ENCODE measurements around the gene SLC17A3.

The SLC17A3 gene

DNA sequence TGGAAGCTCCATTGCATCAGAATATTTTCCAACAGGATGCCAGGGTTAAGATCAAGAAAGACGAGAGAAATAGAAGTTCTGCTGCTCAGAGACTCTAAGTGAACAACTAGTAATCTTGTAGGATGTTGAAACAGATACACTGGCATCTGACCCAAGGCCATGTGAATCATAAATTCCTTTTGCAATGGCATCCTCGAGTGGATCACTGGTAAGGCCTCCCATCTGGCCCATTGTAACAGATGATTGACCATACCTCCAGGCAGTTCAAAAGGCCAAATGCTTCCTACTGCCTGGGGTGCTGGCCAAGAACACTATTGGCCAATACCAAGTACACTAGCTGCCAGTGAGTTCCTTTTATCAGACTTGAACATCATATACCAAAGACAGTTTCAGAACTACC, 9.9 kb upstream of the SLC17A3 start:
- Histone ChIP-seq H3K27me3 (ENCODE audit: insufficient read depth, low read length, poor library complexity) (peaks cover 5% of the 10 kb centered on the region), H3K79me2 (ENCODE audit: insufficient read depth, low read length) (no peaks in the 10 kb centered on the region), H4K20me1 (ENCODE audit: insufficient read depth, low read length) (no peaks in the 10 kb centered on the region), H3K9ac (ENCODE audit: low read depth, low read length) (no peak overlapping the region), H3K4me1 (ENCODE audit: insufficient read depth, low read length) (no peaks in the 10 kb centered on the region), H3K9me3 (ENCODE audit: insufficient read depth, low read length, severe bottlenecking) (no peaks in the 10 kb centered on the region), H3K4me3 (ENCODE audit: low read depth in 1 of 2, low read length in 2 of 2) (no peak overlapping the region), H3K36me3 (ENCODE audit: insufficient read depth, low read length) (no peaks in the 10 kb centered on the region), H3K4me2 (ENCODE audit: insufficient read depth, low read length) (no peak overlapping the region), H2AFZ (ENCODE audit: low read depth, low read length) (no peak overlapping the region), H3K27ac (ENCODE audit: low read length) (no peak overlapping the region)
- no peak for TF ChIP-seq EZH2 (IDR thresholded peaks at IDR 0.05; ENCODE audit: borderline replicate concordance, low read depth, low read length, severe bottlenecking)
- no peak for ATAC-seq (ENCODE audit: insufficient read depth, low read depth)
- no peak for DNase-seq

- Histone ChIP-seq H3K4me2 (ENCODE audit: insufficient read depth, low read length) (no peak overlapping the region), H3K9ac (ENCODE audit: low read depth, low read length) (no peak overlapping the region), H3K4me1 (ENCODE audit: insufficient read depth, low read length) (no peaks in the 10 kb centered on the region), H2AFZ (ENCODE audit: low read depth, low read length) (no peak overlapping the region), H4K20me1 (ENCODE audit: insufficient read depth, low read length) (no peaks in the 10 kb centered on the region), H3K27ac (ENCODE audit: low read length) (no peak overlapping the region), H3K4me3 (ENCODE audit: low read depth in 1 of 2, low read length in 2 of 2) (no peak overlapping the region), H3K79me2 (ENCODE audit: insufficient read depth, low read length) (no peaks in the 10 kb centered on the region), H3K36me3 (ENCODE audit: insufficient read depth, low read length) (no peaks in the 10 kb centered on the region), H3K9me3 (ENCODE audit: insufficient read depth, low read length, severe bottlenecking) (no peaks in the 10 kb centered on the region), H3K27me3 (ENCODE audit: insufficient read depth, low read length, poor library complexity) (peaks cover 5% of the 10 kb centered on the region)
- no peak for DNase-seq
- TF ChIP-seq CTCF (IDR thresholded peaks at IDR 0.05; ENCODE audit: borderline replicate concordance, extremely low read depth, low read length, poor library complexity, severe bottlenecking) = no peak
- no peak for TF ChIP-seq EZH2 (IDR thresholded peaks at IDR 0.05; ENCODE audit: borderline replicate concordance, low read depth, low read length, severe bottlenecking)
- ATAC-seq (ENCODE audit: insufficient read depth, low read depth) = no peak
These were observed 9.5 kb upstream of the SLC17A3 start for GRCh38 chr6:25883536-25883935.

- Histone ChIP-seq H3K9ac (ENCODE audit: low read depth, low read length) (no peak overlapping the region), H3K4me1 (ENCODE audit: insufficient read depth, low read length) (no peaks in the 10 kb centered on the region), H3K4me2 (ENCODE audit: insufficient read depth, low read length) (no peak overlapping the region), H3K4me3 (ENCODE audit: low read depth in 1 of 2, low read length in 2 of 2) (no peak overlapping the region), H2AFZ (ENCODE audit: low read depth, low read length) (no peak overlapping the region), H3K9me3 (ENCODE audit: insufficient read depth, low read length, severe bottlenecking) (no peaks in the 10 kb centered on the region), H3K27me3 (ENCODE audit: insufficient read depth, low read length, poor library complexity) (peaks cover 2% of the 10 kb centered on the region), H3K79me2 (ENCODE audit: insufficient read depth, low read length) (no peaks in the 10 kb centered on the region), H3K36me3 (ENCODE audit: insufficient read depth, low read length) (no peaks in the 10 kb centered on the region), H4K20me1 (ENCODE audit: insufficient read depth, low read length) (no peaks in the 10 kb centered on the region), H3K27ac (ENCODE audit: low read length) (no peak overlapping the region)
- no peak for ATAC-seq (ENCODE audit: insufficient read depth, low read depth)
- no peak for DNase-seq
- TF ChIP-seq EZH2 (IDR thresholded peaks at IDR 0.05; ENCODE audit: borderline replicate concordance, low read depth, low read length, severe bottlenecking) (no peak), CTCF (IDR thresholded peaks at IDR 0.05; ENCODE audit: borderline replicate concordance, extremely low read depth, low read length, poor library complexity, severe bottlenecking) (no peak)
These were observed 8.0 kb upstream of the SLC17A3 start for GRCh38 chr6:25882051-25882496.

GRCh38 chr6:25880601-25881000, 6.6 kb upstream of the SLC17A3 start:
- Histone ChIP-seq H3K9ac (ENCODE audit: low read depth, low read length) (no peak overlapping the region), H3K27ac (ENCODE audit: low read length) (no peak overlapping the region), H3K4me3 (ENCODE audit: low read depth in 1 of 2, low read length in 2 of 2) (no peak overlapping the region), H3K36me3 (ENCODE audit: insufficient read depth, low read length) (no peaks in the 10 kb centered on the region), H3K4me1 (ENCODE audit: insufficient read depth, low read length) (no peaks in the 10 kb centered on the region), H3K4me2 (ENCODE audit: insufficient read depth, low read length) (no peak overlapping the region), H4K20me1 (ENCODE audit: insufficient read depth, low read length) (no peaks in the 10 kb centered on the region), H2AFZ (ENCODE audit: low read depth, low read length) (no peak overlapping the region), H3K9me3 (ENCODE audit: insufficient read depth, low read length, severe bottlenecking) (no peaks in the 10 kb centered on the region), H3K27me3 (ENCODE audit: insufficient read depth, low read length, poor library complexity) (peaks cover 2% of the 10 kb centered on the region), H3K79me2 (ENCODE audit: insufficient read depth, low read length) (no peaks in the 10 kb centered on the region)
- ATAC-seq (ENCODE audit: insufficient read depth, low read depth) (no peak), DNase-seq (no peak)
- TF ChIP-seq CTCF (IDR thresholded peaks at IDR 0.05; ENCODE audit: borderline replicate concordance, extremely low read depth, low read length, poor library complexity, severe bottlenecking) (no peak), EZH2 (IDR thresholded peaks at IDR 0.05; ENCODE audit: borderline replicate concordance, low read depth, low read length, severe bottlenecking) (no peak)
